Left forelimb (tissue), 1 donor: ENCODE results near the gene ZNF479.
"Not testable (repeated sequence)": the region's sequence is repeated elsewhere in the genome, so short reads cannot be mapped to it uniquely, and the experiment has no call there.

Source experiments
- DNase-seq: peaks from one replicate; pipeline ENCODE4 v3.0.0-alpha.2; 2018; ENCODE audit warnings: low spot score

ZNF479 gene

DNA sequence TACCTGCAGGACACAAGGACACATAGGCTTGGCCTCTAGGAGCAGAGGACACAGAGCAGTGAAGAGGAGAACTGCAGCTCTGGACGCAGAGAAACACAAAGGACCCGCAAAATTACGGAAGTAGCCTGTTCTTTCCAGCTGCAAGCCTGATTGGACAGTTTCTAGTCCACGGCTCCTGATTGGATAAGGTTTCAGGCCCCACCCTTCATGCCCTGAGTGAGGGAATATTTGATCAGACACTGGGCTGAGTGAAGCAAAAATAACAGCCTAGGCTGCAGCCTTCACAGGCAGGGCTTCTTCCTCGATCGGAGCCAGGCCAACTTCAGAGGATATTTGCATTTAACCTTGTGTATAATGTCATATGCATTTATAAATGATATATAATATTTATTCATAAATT, at the start of gene ZNF479:
TSS of gene ZNF479 (minus strand) at position 101 of the 400 bp plus-strand sequence. CDS start 112 bp downstream, outside the sequence.
- DNase-seq, result not testable (repeated sequence)

DNA sequence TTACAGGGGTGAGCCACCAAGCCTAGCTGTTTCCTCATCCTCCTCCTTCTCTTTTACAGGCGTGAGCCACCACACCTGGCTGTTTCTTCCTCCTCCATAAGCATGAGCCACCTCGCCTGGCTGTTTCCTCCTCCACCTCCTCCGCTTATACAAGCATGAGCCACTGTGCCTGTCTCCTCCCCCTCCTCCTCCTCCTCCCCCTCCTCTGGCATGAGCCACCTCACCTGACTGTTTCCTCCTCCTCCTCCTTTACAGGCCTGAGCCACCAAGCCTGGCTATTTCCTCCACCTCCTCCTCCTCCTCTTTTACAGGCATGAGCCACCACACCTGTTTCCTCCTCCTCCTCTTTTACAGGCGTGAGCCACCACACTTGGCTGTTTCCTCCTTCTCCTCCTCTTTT, 49.8 kb upstream of the ZNF479 start:
- no peak for DNase-seq

DNA sequence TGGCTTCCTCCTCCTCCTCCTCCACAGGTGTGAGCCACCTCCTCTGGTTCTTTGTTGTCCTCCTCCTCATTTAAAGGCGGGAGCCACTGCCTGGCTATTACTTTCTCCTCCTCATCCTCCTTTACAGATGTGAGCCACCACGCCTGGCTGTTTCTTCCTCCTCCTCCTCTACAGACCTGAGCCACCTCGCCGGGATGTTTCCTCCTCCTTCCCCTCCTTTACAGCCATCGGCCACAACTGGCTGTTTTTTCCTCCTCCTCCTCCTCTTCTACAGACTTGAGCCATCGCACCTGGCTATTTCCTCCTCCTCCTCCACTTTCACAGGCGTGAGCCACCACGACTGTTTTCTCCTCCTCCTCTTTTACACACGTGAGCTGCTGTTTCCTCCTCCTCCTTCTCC, 49.0 kb upstream of the ZNF479 start:
- no peak for DNase-seq

DNA sequence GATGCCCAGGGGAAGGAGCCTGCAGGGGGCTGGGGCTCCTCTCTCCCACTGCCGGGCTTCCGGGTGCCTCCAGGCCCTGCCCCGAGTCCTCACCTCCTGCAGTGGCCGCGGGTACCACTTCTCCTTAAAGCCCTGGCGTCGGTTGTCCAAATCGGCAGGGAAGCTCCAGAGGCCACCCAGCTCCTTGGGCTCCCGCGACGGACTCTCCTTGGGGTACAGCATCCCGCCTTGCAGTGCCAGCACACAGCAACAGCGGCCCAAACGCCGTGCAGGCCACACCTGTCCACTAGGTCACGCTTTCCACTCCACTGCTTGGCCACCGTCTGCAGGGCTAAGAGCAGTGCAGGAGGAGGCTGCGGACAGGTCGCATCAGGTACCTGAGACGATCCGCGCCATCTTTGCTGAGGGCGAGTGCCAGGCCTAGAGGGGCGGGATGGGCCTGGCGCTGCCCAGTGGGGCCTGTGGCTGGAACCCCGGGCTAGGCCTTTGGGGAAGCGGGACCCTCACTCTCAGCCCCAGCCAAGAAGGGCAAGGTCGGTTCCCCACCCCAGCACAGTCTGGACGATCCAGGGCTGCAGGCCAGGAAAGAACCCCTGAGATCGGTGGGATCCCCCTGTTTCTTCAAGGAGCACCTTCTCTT, 47.7 kb upstream of the ZNF479 start:
- DNase-seq, result no peak

DNA sequence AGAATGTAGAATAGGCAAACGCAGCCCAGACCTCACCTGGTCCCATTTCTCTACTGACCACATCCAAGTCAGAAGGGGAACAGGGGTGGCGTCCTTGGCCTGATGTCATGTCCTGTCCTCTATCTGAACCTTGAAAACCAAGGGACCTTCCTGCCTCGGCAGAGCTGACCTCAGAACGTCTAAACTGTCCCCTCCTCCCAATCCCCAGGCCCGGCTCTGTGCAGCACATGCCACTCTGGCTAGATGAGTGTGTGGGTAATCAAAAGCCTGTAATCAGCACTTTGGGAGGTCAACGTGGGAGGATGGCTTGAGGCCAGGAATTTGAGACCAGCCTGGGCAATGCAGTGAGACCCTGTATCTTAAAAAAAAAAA, 46.5 kb upstream of the ZNF479 start:
- DNase-seq, result no peak

DNA sequence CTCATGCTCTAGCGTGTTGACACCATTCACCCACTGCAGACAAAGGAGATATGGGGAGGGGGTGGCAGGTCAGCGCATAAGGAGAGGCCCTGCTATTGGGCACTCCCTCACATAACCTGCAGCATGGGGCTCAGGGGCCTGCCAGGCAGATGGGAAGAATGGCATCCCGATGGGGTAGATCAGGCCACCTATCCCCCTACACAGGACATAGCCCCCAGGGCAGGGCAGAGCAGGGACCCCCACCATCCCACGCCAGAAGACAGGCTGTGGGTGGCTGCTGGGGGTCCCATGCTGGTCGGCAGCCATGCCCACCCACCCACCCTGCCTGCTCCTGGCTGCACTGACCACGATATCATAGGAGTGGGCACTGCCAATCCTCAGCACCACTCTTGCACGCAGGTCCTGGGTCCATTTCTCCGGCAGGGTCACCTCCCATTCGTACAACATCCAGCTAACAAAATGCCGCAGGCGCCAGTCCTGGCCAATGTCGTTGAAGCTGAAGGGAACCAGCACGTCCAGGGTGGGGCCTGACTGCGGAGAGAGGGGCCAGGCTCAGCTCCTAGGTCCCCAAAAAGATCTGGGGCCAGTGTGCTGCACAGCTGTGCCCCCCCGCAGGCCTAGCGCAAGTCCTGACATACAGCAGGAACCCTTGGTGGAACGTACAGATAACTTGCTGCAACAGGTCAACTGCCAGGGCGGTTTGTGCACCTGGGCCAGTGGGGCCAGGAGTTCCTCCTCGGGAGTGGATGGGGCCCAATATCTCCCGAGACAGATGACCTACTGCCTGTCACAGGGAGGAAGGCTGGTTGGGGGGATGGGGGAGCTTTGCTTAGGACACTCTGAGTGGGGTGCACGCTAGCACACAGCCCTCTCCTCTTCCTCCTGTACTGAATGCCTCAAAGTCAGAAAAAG, 45.9 kb upstream of the ZNF479 start:
- no peak for DNase-seq

DNA sequence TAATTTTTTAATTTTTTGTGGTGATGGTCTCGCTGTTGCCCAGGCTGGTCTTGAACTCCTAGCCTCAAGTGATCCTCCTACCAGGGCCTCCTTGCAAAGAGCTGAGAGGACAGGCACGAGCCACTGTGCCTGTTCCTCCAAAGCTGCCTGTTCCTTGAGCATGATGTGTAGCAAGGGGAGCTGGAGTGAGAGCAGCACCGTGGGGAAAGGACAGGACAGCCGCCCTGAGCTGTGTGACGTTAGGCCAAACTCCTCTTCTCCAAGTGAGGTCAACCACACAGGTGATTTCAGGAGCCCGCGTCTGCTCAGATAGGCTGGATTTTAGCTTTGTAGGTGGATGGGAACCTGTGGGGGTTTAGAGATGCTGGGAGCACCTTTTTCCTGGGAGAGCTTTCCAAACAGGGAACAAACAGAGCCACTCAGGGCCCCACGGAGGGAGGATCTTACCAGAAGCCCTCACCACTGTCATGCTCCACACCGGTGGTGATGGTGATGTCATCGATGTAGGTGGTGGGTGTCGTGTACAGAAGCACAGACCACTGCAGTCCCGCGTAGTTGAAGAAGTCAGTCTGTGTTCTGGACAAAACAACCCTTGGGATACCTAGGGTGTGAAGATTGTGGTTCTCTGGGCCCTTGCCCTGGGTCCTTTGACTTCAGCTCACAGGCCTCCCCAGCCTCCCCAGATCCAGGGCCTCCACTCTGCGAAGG, 44.8 kb upstream of the ZNF479 start:
- DNase-seq, result no peak

DNA sequence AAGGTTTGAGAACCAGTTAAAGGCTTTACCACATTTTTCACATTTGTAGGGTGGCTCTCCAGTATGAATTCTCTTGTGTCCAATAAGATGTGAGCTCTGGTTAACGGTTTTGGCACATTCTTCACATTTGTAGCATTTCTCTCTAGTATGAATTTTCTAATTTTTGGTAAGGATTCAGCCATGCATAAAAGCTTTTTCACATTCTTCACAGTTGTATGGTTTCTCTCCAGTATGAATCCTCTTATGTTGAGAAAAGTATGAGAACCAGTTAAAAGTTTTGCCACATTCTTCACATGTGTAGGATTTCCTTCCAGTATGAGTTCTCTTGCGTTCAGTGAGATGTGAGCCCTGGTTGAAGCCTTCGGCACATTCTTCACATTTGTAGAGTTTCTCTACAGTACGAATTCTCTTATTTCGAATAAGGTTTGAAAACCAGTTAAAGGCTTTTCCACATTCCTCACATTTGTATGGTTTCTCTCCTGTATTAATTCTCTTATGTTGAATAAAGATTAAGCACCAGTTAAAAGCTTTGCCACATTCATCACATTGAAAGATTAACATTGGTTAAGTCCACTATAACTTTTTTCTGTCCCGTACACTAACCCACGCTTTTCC, 33.2 kb upstream of the ZNF479 start:
- no peak for DNase-seq

DNA sequence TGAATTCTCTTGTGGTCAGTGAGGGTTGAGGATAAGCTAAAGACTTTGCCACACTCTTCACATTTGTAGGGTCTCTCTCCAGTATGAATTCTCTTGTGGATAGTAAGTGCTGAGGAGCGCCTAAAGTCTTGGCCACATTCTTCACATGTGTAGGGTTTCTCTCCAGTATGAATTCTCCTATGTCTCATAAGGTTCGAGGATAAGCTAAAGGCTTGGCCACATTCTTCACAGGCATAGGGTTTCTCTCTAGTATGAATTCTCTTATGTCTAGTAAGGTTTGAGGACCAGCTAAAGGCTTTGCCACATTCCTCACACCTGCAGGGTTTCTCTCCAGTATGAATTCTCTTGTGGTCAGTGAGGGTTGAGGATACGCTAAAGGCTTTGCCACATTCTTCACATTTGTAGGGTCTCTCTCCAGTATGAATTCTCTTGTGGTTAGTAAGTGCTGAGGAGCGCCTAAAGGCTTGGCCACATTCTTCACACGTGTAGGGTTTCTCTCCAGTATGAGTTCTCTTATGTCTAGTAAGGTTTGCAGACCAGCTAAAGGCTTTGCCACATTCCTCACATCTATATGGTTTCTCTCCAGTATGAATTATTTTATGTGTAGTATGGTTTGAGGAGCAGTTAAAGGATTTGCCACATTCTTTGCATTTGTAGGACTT, 12.0 kb downstream of the ZNF479 start:
- DNase-seq, result not testable (repeated sequence)
